ENCODE data around the gene GDPD4.
A peak's percentile ranks its signal among the peaks of the same experiment; 100 is the strongest.

Gene GDPD4

DNA sequence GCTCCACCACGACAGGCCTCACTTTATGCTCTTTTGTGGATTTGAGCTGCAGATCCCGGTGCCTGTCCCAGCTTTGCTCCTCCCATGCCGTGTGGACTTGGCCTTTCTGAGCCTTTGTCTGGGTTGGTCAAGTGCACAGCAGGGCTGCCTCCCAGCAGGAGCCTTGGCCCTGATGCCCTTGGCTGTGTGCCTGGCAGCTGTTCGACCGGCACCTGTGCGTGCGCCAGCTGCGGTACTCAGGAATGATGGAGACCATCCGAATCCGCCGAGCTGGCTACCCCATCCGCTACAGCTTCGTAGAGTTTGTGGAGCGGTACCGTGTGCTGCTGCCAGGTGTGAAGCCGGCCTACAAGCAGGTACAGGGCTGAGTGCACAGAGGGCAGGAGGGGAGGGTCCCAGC, 126.9 kb downstream of the GDPD4 start:
- H3K4me1 ChIP-seq (ENCODE audit: insufficient read depth, low read length), result peaks cover 36% of the 10 kb centered on the region
- no peaks in the 10 kb centered on the region; the same call in 1 of the 2 replicates for H3K27me3 ChIP-seq (ENCODE audit: insufficient read depth, low read length)
- H3K9ac ChIP-seq (ENCODE audit: low read depth, low read length), result no peak overlapping the region
- no peak overlapping the region for H3K27ac ChIP-seq (ENCODE audit: low read length)
- H3K36me3 ChIP-seq (ENCODE audit: insufficient read depth, low read depth, low read length), result no peaks in the 10 kb centered on the region
- no peak overlapping the region for H3K4me3 ChIP-seq (ENCODE audit: low read length)
- H3K9me3 ChIP-seq (ENCODE audit: insufficient read depth, low read depth, low read length), result no peaks in the 10 kb centered on the region

- Histone ChIP-seq H3K4me3 (ENCODE audit: low read length) (no peak overlapping the region), H3K4me1 (ENCODE audit: insufficient read depth, low read length) (peaks cover 36% of the 10 kb centered on the region), H3K9me3 (ENCODE audit: insufficient read depth, low read depth, low read length) (no peaks in the 10 kb centered on the region), H3K9ac (ENCODE audit: low read depth, low read length) (no peak overlapping the region), H3K36me3 (ENCODE audit: insufficient read depth, low read depth, low read length) (no peaks in the 10 kb centered on the region), H3K27ac (ENCODE audit: low read length) (no peak overlapping the region), H3K27me3 (ENCODE audit: insufficient read depth, low read length) (no peaks in the 10 kb centered on the region; the same call in 1 of the 2 replicates)
Measured at GRCh38 chr11:77173494-77173893, 128.0 kb downstream of the GDPD4 start.

GRCh38 chr11:77172666-77172982, 128.9 kb downstream of the GDPD4 start:
- H3K4me1 ChIP-seq (ENCODE audit: insufficient read depth, low read length), result peaks cover 36% of the 10 kb centered on the region
- H3K36me3 ChIP-seq (ENCODE audit: insufficient read depth, low read depth, low read length), result no peaks in the 10 kb centered on the region
- no peak overlapping the region for H3K9ac ChIP-seq (ENCODE audit: low read depth, low read length)
- no peak overlapping the region for H3K27ac ChIP-seq (ENCODE audit: low read length)
- no peaks in the 10 kb centered on the region for H3K9me3 ChIP-seq (ENCODE audit: insufficient read depth, low read depth, low read length)
- no peak overlapping the region for H3K4me3 ChIP-seq (ENCODE audit: low read length)
- no peaks in the 10 kb centered on the region; the same call in 1 of the 2 replicates for H3K27me3 ChIP-seq (ENCODE audit: insufficient read depth, low read length)

- Histone ChIP-seq H3K4me1 (ENCODE audit: insufficient read depth, low read length) (peaks cover 36% of the 10 kb centered on the region), H3K9ac (ENCODE audit: low read depth, low read length) (no peak overlapping the region; the same call in 1 of the 2 replicates), H3K36me3 (ENCODE audit: insufficient read depth, low read depth, low read length) (no peaks in the 10 kb centered on the region), H3K9me3 (ENCODE audit: insufficient read depth, low read depth, low read length) (no peaks in the 10 kb centered on the region), H3K27ac (ENCODE audit: low read length) (no peak overlapping the region), H3K27me3 (ENCODE audit: insufficient read depth, low read length) (no peaks in the 10 kb centered on the region; the same call in 1 of the 2 replicates), H3K4me3 (ENCODE audit: low read length) (peak overlapping the region; percentile 25; the same call in 1 of the 2 replicates)
Measured at GRCh38 chr11:77171885-77172665, 129.4 kb downstream of the GDPD4 start.

GRCh38 chr11:77171254-77171653, 130.2 kb downstream of the GDPD4 start:
- Histone ChIP-seq H3K27me3 (ENCODE audit: insufficient read depth, low read length) (no peaks in the 10 kb centered on the region; the same call in 1 of the 2 replicates), H3K4me3 (ENCODE audit: low read length) (no peak overlapping the region), H3K36me3 (ENCODE audit: insufficient read depth, low read depth, low read length) (no peaks in the 10 kb centered on the region), H3K27ac (ENCODE audit: low read length) (no peak overlapping the region), H3K9ac (ENCODE audit: low read depth, low read length) (no peak overlapping the region; the same call in 1 of the 2 replicates), H3K4me1 (ENCODE audit: insufficient read depth, low read length) (peaks cover 35% of the 10 kb centered on the region), H3K9me3 (ENCODE audit: insufficient read depth, low read depth, low read length) (no peaks in the 10 kb centered on the region)

GRCh38 chr11:77170107-77170506, 131.4 kb downstream of the GDPD4 start:
- Histone ChIP-seq H3K4me3 (ENCODE audit: low read length) (no peak overlapping the region), H3K27me3 (ENCODE audit: insufficient read depth, low read length) (no peaks in the 10 kb centered on the region), H3K27ac (ENCODE audit: low read length) (no peak overlapping the region), H3K9ac (ENCODE audit: low read depth, low read length) (no peak overlapping the region), H3K36me3 (ENCODE audit: insufficient read depth, low read depth, low read length) (no peaks in the 10 kb centered on the region), H3K4me1 (ENCODE audit: insufficient read depth, low read length) (peaks cover 25% of the 10 kb centered on the region), H3K9me3 (ENCODE audit: insufficient read depth, low read depth, low read length) (no peaks in the 10 kb centered on the region)

GRCh38 chr11:77167791-77168190, 133.7 kb downstream of the GDPD4 start:
- Histone ChIP-seq H3K27ac (ENCODE audit: low read length) (no peak overlapping the region), H3K4me1 (ENCODE audit: insufficient read depth, low read length) (peaks cover 21% of the 10 kb centered on the region), H3K36me3 (ENCODE audit: insufficient read depth, low read depth, low read length) (no peaks in the 10 kb centered on the region), H3K9ac (ENCODE audit: low read depth, low read length) (no peak overlapping the region), H3K4me3 (ENCODE audit: low read length) (no peak overlapping the region), H3K27me3 (ENCODE audit: insufficient read depth, low read length) (no peaks in the 10 kb centered on the region), H3K9me3 (ENCODE audit: insufficient read depth, low read depth, low read length) (no peaks in the 10 kb centered on the region)

- H3K4me3 ChIP-seq (ENCODE audit: low read length), result no peak overlapping the region
- no peaks in the 10 kb centered on the region for H3K36me3 ChIP-seq (ENCODE audit: insufficient read depth, low read depth, low read length)
- H3K9me3 ChIP-seq (ENCODE audit: insufficient read depth, low read depth, low read length), result no peaks in the 10 kb centered on the region
- no peaks in the 10 kb centered on the region for H3K27me3 ChIP-seq (ENCODE audit: insufficient read depth, low read length)
- peaks cover 19% of the 10 kb centered on the region for H3K4me1 ChIP-seq (ENCODE audit: insufficient read depth, low read length)
- H3K27ac ChIP-seq (ENCODE audit: low read length), result no peak overlapping the region
- H3K9ac ChIP-seq (ENCODE audit: low read depth, low read length), result no peak overlapping the region
Measured at GRCh38 chr11:77167111-77167626, 134.3 kb downstream of the GDPD4 start.

All from iPS-20b (cell line).